GM12878 (cell line): Measurements from ENCODE around the gene AGPAT2. TPM values are rescaled to one million over a fixed set of nuclear protein-coding genes. Genes with fewer than 3 reads are reported as not detected.

ENCODE experiments used
- BHLHE40 ChIP-seq, 2 experiments: fragments of 450-650 bp in 1 of 2; IDR thresholded peaks; 2 replicates each; pipeline ENCODE4 v1.6.1; 2011 to 2017; ENCODE audit warnings: low read depth in 2 of 2, borderline replicate concordance in 1 of 2, improper control_type of control experiment in 1 of 2, low read length in 1 of 2, mild to moderate bottlenecking in 1 of 2
- CBX5 ChIP-seq: sonication (generic); IDR thresholded peaks from 2 replicates; pipeline ENCODE4 v1.6.1; 2016; ENCODE audit warnings: low read depth, moderate library complexity, mild to moderate bottlenecking, inconsistent platforms
- CTCF ChIP-seq, 3 experiments: IDR thresholded peaks in 2 of 3; conservative IDR thresholded peaks in 1 of 3; 2 replicates each; pipeline ENCODE4 v1.5.1; 2011; ENCODE audit warnings: low read depth in 3 of 3, low read length in 3 of 3, mild to moderate bottlenecking in 3 of 3, control low read depth in 2 of 3, moderate library complexity in 2 of 3, inconsistent platforms in 1 of 3, mixed read lengths in 1 of 3; ENCODE audit not compliant: control insufficient read depth in 2 of 3, insufficient read depth in 1 of 3; ENCODE audit errors: extremely low read depth in 1 of 3
- E2F8 ChIP-seq: fragments of 450-650 bp; IDR thresholded peaks from 2 replicates; pipeline ENCODE4 v1.6.1; 2018; ENCODE audit warnings: mild to moderate bottlenecking, low read depth, moderate library complexity; ENCODE audit not compliant: partially characterized antibody
- HCFC1 ChIP-seq: fragments of 150-350 bp; IDR thresholded peaks from 2 replicates; pipeline ENCODE4 v1.6.1; 2014; ENCODE audit warnings: low read length
- HDAC2 ChIP-seq: fragments of 200-600 bp; sonication (generic); IDR thresholded peaks from 2 replicates; pipeline ENCODE4 v1.6.1; 2017
- HDGF ChIP-seq: fragments of 450-650 bp; IDR thresholded peaks from 2 replicates; pipeline ENCODE4 v1.6.1; 2016; ENCODE audit warnings: antibody characterized with exemption
- KLF5 ChIP-seq: fragments of 450-650 bp; IDR thresholded peaks from 2 replicates; pipeline ENCODE4 v1.6.1; 2014; ENCODE audit warnings: mild to moderate bottlenecking; ENCODE audit not compliant: partially characterized antibody
- LARP7 ChIP-seq: fragments of 450-650 bp; IDR thresholded peaks from 2 replicates; pipeline ENCODE4 v1.6.1; 2017; ENCODE audit warnings: mild to moderate bottlenecking
- MEF2B ChIP-seq: fragments of 450-650 bp; IDR thresholded peaks from 2 replicates; pipeline ENCODE4 v1.6.1; 2018; ENCODE audit warnings: mild to moderate bottlenecking, moderate library complexity; ENCODE audit not compliant: partially characterized antibody, poor library complexity, severe bottlenecking
- NKRF ChIP-seq: fragments of 450-650 bp; conservative IDR thresholded peaks from 2 replicates; pipeline ENCODE4 v1.6.1; 2017; ENCODE audit warnings: mild to moderate bottlenecking, moderate library complexity
- PAX8 ChIP-seq: fragments of 450-650 bp; IDR thresholded peaks from 2 replicates; pipeline ENCODE4 v1.6.1; 2017; ENCODE audit warnings: mild to moderate bottlenecking, moderate library complexity
- PBX3 ChIP-seq: IDR thresholded peaks from 2 replicates; pipeline ENCODE4 v1.6.1; 2011; ENCODE audit warnings: mild to moderate bottlenecking, low read depth, low read length, moderate library complexity; ENCODE audit not compliant: insufficient replicate concordance
- POLR2AphosphoS5 ChIP-seq: IDR thresholded peaks from 2 replicates; pipeline ENCODE4 v1.6.1; 2011; ENCODE audit warnings: mild to moderate bottlenecking, low read length, inconsistent platforms
- POU2F2 ChIP-seq: IDR thresholded peaks from 3 replicates; pipeline ENCODE4 v1.6.1; 2011; ENCODE audit warnings: low read depth, mild to moderate bottlenecking, low read length, borderline replicate concordance
- RUNX3 ChIP-seq: IDR thresholded peaks from 2 replicates; pipeline ENCODE4 v1.6.1; 2012; ENCODE audit warnings: low read length, inconsistent platforms
- SMC3 ChIP-seq: IDR thresholded peaks from 2 replicates; pipeline ENCODE4 v1.6.1; 2011; ENCODE audit warnings: low read length, improper control_type of control experiment, borderline replicate concordance
- SPI1 ChIP-seq: IDR thresholded peaks from 2 replicates; pipeline ENCODE4 v1.6.1; 2011; ENCODE audit warnings: low read depth, mild to moderate bottlenecking, low read length, moderate library complexity, borderline replicate concordance; ENCODE audit not compliant: insufficient read depth
- USF1 ChIP-seq: IDR thresholded peaks from 2 replicates; pipeline ENCODE4 v1.6.1; 2011; ENCODE audit warnings: borderline replicate concordance, low read depth, mild to moderate bottlenecking, moderate library complexity, mixed read lengths, low read length; ENCODE audit not compliant: insufficient read depth; ENCODE audit errors: extremely low read length
- YY1 ChIP-seq: IDR thresholded peaks from 2 replicates; pipeline ENCODE4 v1.6.1; 2011; ENCODE audit warnings: low read depth, mild to moderate bottlenecking, low read length
- ZNF207 ChIP-seq: fragments of 450-650 bp; IDR thresholded peaks from 2 replicates; pipeline ENCODE4 v1.6.1; 2014; ENCODE audit warnings: antibody characterized with exemption, mild to moderate bottlenecking, borderline replicate concordance
- ZSCAN29 ChIP-seq: fragments of 450-650 bp; IDR thresholded peaks from 2 replicates; pipeline ENCODE4 v1.6.1; 2017; ENCODE audit warnings: mild to moderate bottlenecking, moderate library complexity
- polyA plus RNA-seq, 11 experiments: library from polyadenylated mRNA; depleted of rRNA in 4 of 11; unstranded in 6 of 11; stranded (reverse) in 5 of 11; fragments of >200 nt; fragmentation: Nextera tagmentation in 4 of 11; fragmentation: Illumina TruSeq in 1 of 11; extraction: Ambion mirVana in 4 of 11; extraction: Trizol in 1 of 11; gene quantifications; 1 replicate in 1 of 11; 2 replicates in 10 of 11; pipeline versions ENCODE4 v1.2.1 to v1.2.3, GENCODE V29; 2011 to 2016; ENCODE audit warnings: inconsistent platforms in 2 of 11, missing spikeins in 2 of 11, low read depth in 1 of 11
- total RNA-seq, 4 experiments: library from RNA; depleted of rRNA in 3 of 4; stranded (reverse); fragments of >200 nt in 3 of 4; fragmentation: Illumina TruSeq in 1 of 4; extraction: Trizol in 1 of 4; gene quantifications; 2 replicates each; pipeline versions ENCODE4 v1.2.1 to v1.2.3, GENCODE V29; 2013 to 2021

Gene AGPAT2
- total and polyA plus RNA-seq, 10 of the 15 experiments (the other 5 are each of a cell fraction or from before 2014, with no cell fraction given) = 0.10 to 28.5 (median 18.2) TPM

GRCh38 chr9:136726631-136727191, 39.5 kb upstream of the AGPAT2 start (continued):
- no peak for TF ChIP-seq HDGF
- peak; percentile 23; the same call in 1 of the 2 replicates for TF ChIP-seq HCFC1
- TF ChIP-seq USF1 = no peak
- peak; percentile 97 for TF ChIP-seq ZSCAN29
- no peak for TF ChIP-seq E2F8
- TF ChIP-seq BHLHE40 (IDR thresholded peaks at IDR 0.05; ENCODE audit: borderline replicate concordance in 1 of 2, low read depth in 2 of 2, low read length in 1 of 2) = peak; percentile 54 to 57; a peak in 3 of 4 replicates
- no peak for TF ChIP-seq HDAC2
- no peak for TF ChIP-seq CBX5
- peak; percentile 23 for TF ChIP-seq PBX3
- TF ChIP-seq MEF2B = no peak
- no peak for TF ChIP-seq LARP7
- peak; percentile 67 to 84 (median 77) for TF ChIP-seq CTCF (IDR thresholded peaks at IDR 0.05 in 2 of 3, conservative IDR thresholded peaks at IDR 0.05 in 1 of 3; ENCODE audit: control insufficient read depth in 2 of 3, extremely low read depth in 1 of 3, insufficient read depth in 1 of 3, low read depth in 3 of 3, low read length in 3 of 3)
- no peak for TF ChIP-seq SPI1
- TF ChIP-seq ZNF207 = no peak
- peak; percentile 55; the same call in 1 of the 2 replicates for TF ChIP-seq POLR2AphosphoS5
- peak; percentile 49; the same call in 1 of the 2 replicates for TF ChIP-seq RUNX3
- peak; percentile 12; the same call in 1 of the 2 replicates for TF ChIP-seq SMC3
- 0 out of 2 replicates have a peak, but pooled peaks have one; percentile 25 for TF ChIP-seq NKRF
- TF ChIP-seq PAX8 = no peak
- TF ChIP-seq KLF5 = peak; percentile 37
- TF ChIP-seq YY1 = 0 out of 2 replicates have a peak, but pooled peaks have one; percentile 47
- no peak for TF ChIP-seq POU2F2
